Right ventricle myocardium superior (tissue), 1 donor: ENCODE results near the gene LCLAT1. TPM values are rescaled to one million over a fixed set of nuclear protein-coding genes. Genes with fewer than 3 reads are reported as not detected.
"Not testable (repeated sequence)": the region's sequence is repeated elsewhere in the genome, so short reads cannot be mapped to it uniquely, and the experiment has no call there.

Experiments
- ATAC-seq: fragments of 200-7000 bp; cut with Tn5 transposase; one replicate; pipeline ENCODE4 v1.9.1; 2020; ENCODE audit warnings: mild to moderate bottlenecking; ENCODE audit not compliant: poor library complexity
- DNase-seq: peaks from one replicate; pipeline ENCODE4 v3.0.0-alpha.2; 2020
- intact Hi-C: fragments of 100-400 bp; cut with DNase I; formaldehyde crosslinking; loops from one replicate; pipeline ENCODE4 v1.11.2; 2022
- total RNA-seq: library from RNA; stranded (reverse); fragmentation: NEBNext Ultra II Directional; extraction: Animal tissue kit (Norgen Biotek cat#: 25700); gene quantifications from one replicate; pipeline ENCODE4 v1.2.1, GENCODE V29; 2021
- donor health status: DM: no; HTN: yes; CAD: no; lungs with severe emphysema.

Gene LCLAT1
- total RNA-seq, 1 donor from 2014 or later = 26.3 TPM

DNA sequence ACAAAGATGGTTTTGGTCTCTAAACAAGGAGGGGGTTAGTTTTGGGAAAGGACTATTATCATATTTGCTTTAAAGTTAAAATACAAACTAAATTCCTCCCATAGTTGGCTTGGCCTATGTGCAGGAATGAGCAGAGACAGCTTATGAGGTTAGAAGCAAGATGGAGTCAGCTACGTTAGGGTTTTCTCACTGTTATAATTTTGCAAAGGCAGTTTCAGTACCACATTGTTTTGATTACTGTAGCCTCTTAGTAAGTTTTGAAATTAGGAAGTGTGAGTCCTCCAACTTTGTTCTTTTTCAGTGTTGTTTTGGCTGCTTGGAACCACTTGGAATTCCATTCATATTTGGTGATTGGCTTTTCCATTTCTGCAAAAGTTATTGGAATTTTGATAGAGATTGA, 23.4 kb downstream of the LCLAT1 start:
- ATAC-seq (no peak), DNase-seq (no peak)
- intact Hi-C loops = no loop called here

GRCh38 chr2:30472326-30472725, 25.3 kb downstream of the LCLAT1 start:
- DNase-seq (no peak), ATAC-seq (no peak)
- intact Hi-C loops = no loop called here

DNA sequence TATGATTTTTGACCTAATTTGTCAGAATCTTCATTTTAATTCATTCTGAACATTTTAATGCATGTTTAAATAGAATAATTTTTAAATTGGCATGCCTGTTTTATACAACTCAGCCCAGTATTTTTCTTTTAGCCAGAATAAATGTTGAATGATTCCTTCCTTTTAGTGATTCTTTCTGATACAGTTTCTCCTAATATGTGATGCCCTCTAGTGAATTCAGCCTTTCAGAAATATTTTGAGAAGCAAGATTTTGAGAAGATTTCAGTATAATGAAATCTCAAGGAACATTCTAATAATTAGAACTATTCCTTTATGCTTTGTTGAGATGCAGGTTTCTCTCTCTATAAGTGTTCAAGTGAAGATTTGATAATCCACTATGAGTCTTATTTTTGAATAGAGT, 28.5 kb downstream of the LCLAT1 start:
- ATAC-seq = no peak
- intact Hi-C loops = no loop called here
- no peak for DNase-seq

GRCh38 chr2:30476636-30477035, 29.6 kb downstream of the LCLAT1 start:
- intact Hi-C loops = no loop called here

GRCh38 chr2:30480703-30481322, 33.8 kb downstream of the LCLAT1 start:
- intact Hi-C loops = no loop called here
- DNase-seq (no peak), ATAC-seq (no peak)

More at GRCh38 chr2:30476636-30477035, 29.6 kb downstream of the LCLAT1 start:
- ATAC-seq (peak; percentile 55), DNase-seq (no peak)

- ATAC-seq (peak; percentile 62), DNase-seq (peak; percentile 61)
- intact Hi-C loops = no loop called here
Observed at GRCh38 chr2:30481323-30481800, 34.3 kb downstream of the LCLAT1 start.

- DNase-seq (no peak), ATAC-seq (peak; percentile 31)
- intact Hi-C loops = no loop called here
Observed at GRCh38 chr2:30482011-30482410, 35.0 kb downstream of the LCLAT1 start.

GRCh38 chr2:30484145-30484544, 37.1 kb downstream of the LCLAT1 start:
- DNase-seq = no peak
- intact Hi-C loops = no loop called here
- no peak for ATAC-seq

GRCh38 chr2:30484995-30485394, 37.9 kb downstream of the LCLAT1 start:
- ATAC-seq (no peak), DNase-seq (no peak)
- intact Hi-C loops = no loop called here

GRCh38 chr2:30486655-30487054, 39.6 kb downstream of the LCLAT1 start:
- intact Hi-C loops = no loop called here
- no peak for ATAC-seq

DNA sequence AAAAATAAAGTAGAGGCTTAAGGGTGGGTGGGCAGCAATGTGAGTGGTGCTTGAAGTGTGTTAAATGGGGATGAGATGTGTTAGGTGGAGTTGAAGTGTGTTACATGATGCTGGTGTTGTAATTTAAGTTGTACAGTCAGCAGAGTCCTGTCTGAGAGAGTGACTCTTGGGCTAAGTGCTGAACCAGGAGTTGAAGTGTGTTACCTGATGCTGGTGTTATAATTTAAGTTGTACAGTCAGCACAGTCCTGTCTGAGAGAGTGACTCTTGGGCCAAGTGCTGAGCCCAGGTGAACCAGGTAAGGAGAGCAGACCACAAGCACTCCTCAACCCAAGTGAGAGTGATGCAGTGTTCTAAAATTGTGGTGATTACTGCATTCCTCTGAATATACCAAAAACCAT, 40.6 kb downstream of the LCLAT1 start:
- intact Hi-C loops = no loop called here
- ATAC-seq = peak; percentile 21
- no peak for DNase-seq

More at GRCh38 chr2:30486655-30487054, 39.6 kb downstream of the LCLAT1 start:
- no peak for DNase-seq

DNA sequence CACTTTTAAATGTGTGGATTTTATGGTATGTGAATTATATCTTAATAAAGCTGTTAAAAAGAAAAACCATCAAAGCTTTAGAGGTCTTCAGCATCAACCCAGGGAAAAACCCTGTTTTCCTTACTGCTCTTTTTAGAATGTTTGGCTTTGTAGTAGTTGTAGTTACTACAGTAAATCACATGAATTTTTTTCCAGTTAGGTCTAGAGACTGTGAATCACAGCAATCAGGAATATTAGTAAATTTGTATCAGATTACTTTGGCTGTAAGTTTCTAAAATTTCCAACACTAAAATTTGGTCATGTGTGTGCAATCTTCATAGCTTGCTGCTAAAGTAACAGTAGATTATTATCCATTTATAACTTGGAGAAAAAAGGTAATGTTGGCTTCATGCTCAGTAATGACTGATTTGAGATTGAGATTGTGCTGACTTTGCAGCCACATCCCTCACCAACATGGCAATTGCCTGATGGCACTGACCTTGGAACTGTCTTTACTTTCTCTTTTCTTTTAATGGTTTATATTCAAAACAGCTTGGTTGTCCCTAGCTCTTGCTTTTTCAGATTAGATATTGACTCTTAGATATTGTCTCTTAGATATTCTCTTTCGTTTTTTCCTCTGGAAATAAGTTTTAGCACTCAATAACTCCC, 41.1 kb downstream of the LCLAT1 start:
- intact Hi-C loops = no loop called here
- DNase-seq = no peak
- no peak for ATAC-seq

DNA sequence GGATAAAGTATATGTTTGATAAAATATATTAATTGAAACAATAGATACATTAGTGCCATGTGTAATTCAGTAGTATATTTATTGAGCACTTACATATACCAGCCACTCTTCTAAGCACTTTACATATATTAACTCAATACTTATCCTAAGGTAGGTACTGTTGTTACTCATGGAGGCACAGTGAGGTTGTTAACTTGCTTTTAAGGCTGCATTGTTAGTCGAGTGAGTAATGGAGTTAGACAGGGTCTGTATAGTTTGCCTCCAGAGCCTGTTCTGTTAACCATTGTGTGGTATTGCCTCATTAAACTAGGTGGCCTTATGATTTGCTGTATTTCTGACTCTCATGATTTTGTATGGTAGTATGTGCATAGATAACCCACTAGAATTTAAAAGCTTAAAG, 44.2 kb downstream of the LCLAT1 start:
- no peak for DNase-seq
- no peak for ATAC-seq
- intact Hi-C loops = no loop called here

- no peak for ATAC-seq
- intact Hi-C loops = no loop called here
- DNase-seq = no peak
Observed at GRCh38 chr2:30492185-30492584, 45.1 kb downstream of the LCLAT1 start.

GRCh38 chr2:30492619-30493018, 45.6 kb downstream of the LCLAT1 start:
- DNase-seq = no peak
- no peak for ATAC-seq
- intact Hi-C loops = no loop called here

DNA sequence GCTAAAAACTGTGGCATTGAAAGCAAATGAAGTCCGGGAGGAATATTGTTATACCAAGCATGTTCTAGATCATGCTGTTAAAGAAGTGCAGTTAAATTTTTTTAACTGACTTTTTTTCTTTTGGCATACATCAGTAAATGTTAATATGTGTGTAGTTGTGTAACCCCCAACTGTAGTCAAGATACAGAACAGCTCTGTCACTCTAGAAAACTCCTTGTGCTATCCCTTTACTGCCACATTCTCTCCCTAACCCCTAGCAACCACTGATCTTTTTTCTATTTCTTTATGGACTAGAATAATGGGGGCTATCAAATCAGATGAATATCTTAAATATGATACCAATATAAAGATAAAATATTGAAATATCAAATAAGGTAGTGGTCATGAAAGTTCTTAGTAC, 46.4 kb downstream of the LCLAT1 start:
- intact Hi-C loops = no loop called here
- ATAC-seq (no peak), DNase-seq (no peak)

DNA sequence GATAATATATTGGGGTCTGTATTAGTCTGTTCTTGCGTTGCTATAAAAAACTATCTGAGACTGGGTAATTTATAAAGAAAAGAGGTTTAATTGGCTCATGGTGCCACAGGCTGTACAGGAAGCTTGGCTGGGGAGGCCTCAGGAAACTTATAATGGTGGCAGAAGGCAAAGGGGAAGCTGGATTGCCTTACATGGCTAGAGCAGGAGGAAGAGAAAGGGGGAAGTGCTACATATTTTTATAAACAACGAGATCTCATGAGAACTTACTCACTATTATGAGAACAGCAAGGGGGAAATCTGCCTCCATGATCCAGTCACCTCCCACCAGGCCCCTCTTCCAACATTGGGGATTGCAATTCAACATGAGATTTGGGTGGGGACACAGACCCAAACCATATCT, 48.9 kb downstream of the LCLAT1 start:
- intact Hi-C loops, ATAC-seq: not testable (repeated sequence)

DNA sequence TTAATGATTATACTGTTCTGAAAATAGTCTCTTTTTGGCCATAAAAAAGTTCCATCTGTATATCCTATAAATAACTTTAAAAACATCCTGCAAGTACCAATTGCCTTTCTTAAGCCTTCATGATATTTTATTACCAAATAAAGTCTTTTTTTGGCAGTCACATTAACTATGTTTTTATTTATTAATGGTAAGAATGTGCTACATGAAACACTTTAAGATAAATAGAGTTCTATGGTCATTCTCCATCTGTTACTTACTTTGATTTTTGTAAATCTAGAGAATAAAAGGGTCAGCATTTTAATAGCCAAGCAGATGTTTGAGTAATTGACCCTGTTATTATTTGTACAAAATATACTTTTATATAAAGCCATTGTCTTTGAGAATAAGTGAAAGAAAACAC, 52.6 kb downstream of the LCLAT1 start:
- intact Hi-C loops = no loop called here
- DNase-seq = no peak
- ATAC-seq = no peak

More for the DNA sequence above, 48.9 kb downstream of the LCLAT1 start:
- not testable (repeated sequence) for DNase-seq

DNA sequence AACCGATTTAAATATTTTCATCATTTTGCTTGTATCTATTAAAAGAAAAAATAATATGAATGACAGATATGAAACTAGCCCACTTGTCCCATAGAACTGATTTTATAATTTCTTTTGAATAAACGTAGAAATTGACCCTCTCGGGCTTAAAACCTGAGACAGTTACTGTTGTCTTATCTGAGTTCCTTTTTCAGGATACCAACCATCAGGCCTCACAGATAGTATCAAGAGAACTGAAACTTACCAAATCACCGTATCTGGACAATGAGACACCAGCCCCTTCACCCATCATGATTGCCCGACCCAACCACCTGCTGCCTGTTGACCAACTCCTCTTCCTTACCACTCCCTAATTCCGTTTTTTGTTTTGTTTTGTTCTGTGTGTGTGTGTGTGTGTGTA, 53.7 kb downstream of the LCLAT1 start:
- ATAC-seq (no peak), DNase-seq (no peak)
- intact Hi-C loops = no loop called here

GRCh38 chr2:30502310-30502709, 55.3 kb downstream of the LCLAT1 start:
- ATAC-seq (peak; percentile 52), DNase-seq (no peak)
- intact Hi-C loops = no loop called here
